ENCODE results near the gene REC114. TPM values are rescaled to one million over a fixed set of nuclear protein-coding genes. Genes with fewer than 3 reads are reported as not detected.

REC114 gene
- total and polyA plus RNA-seq, 2 of the 8 experiments (the other 6 are each of a cell fraction or from before 2014, with no cell fraction given) = 0.12 TPM; not detected in 1

- no peaks in the 10 kb centered on the region for H3K9me3 ChIP-seq (ENCODE audit: insufficient read depth in 2 of 2, low read depth in 1 of 2, low read length in 1 of 2)
- no peak overlapping the region for H4K91ac ChIP-seq (replicated peaks; ENCODE audit: insufficient read length, low read length)
- no peak overlapping the region for H3K4ac ChIP-seq (replicated peaks; ENCODE audit: insufficient read length, low read depth, low read length)
- H3K23me2 ChIP-seq (ENCODE audit: low read depth, low read length) = no peaks in the 10 kb centered on the region
- POLR2A ChIA-PET (ENCODE audit: partially characterized antibody) = no interaction called here
- FAIRE-seq = no peak
- DNase-seq (ENCODE audit: low read depth in 1 of 2, low spot score in 2 of 2) = no peak
- no peak overlapping the region for H2AFZ ChIP-seq (ENCODE audit: low read length)
- H3K23ac ChIP-seq (ENCODE audit: insufficient read length) = no peak overlapping the region
- H2AK5ac ChIP-seq (ENCODE audit: low read depth, low read length) = no peak overlapping the region
- no peak overlapping the region for H3K4me3 ChIP-seq (ENCODE audit: extremely low read depth in 1 of 4, insufficient read depth in 2 of 4, low read depth in 3 of 4, low read length in 4 of 4)
- no peak overlapping the region for H2BK20ac ChIP-seq (ENCODE audit: low read length)
- no peaks in the 10 kb centered on the region for H3K79me2 ChIP-seq (ENCODE audit: control insufficient read depth in 1 of 2, insufficient read depth in 2 of 2, low read length in 2 of 2)
- H3K79me1 ChIP-seq (ENCODE audit: low read depth, low read length) = no peaks in the 10 kb centered on the region
- H2BK120ac ChIP-seq (replicated peaks; ENCODE audit: low read depth, low read length) = no peak overlapping the region
- no peak overlapping the region for H3K27ac ChIP-seq (ENCODE audit: low read depth, low read length)
- H4K5ac ChIP-seq (ENCODE audit: insufficient read length, low read depth, low read length) = no peak overlapping the region
- no peak overlapping the region for H3K14ac ChIP-seq (ENCODE audit: insufficient read length)
- no peak overlapping the region for H2BK15ac ChIP-seq (ENCODE audit: low read length)
- H3K27me3 ChIP-seq (replicated peaks in 1 of 4; ENCODE audit: control insufficient read depth in 3 of 4, extremely low read depth in 1 of 4, insufficient read depth in 3 of 4, low read length in 3 of 4) = peaks cover 0 to 1% (median 0%) of the 10 kb centered on the region in 4 experiments; a peak in 1 of 7 replicates
- no peak overlapping the region for H3K4me2 ChIP-seq (ENCODE audit: insufficient read depth in 1 of 2, low read depth in 2 of 2, low read length in 2 of 2)
- 96% methylated on average over 10 of the region's 10 CpGs; no CpG with 5 or more reads in 1 of the 2 experiments for WGBS, 2 experiments (ENCODE audit: extremely low coverage in 1 of 2, insufficient coverage in 1 of 2, insufficient read length in 1 of 2, insufficient replicate concordance in 2 of 2, low coverage in 1 of 2, low lambda C conversion rate in 2 of 2, missing lambda C conversion rate in 1 of 2)
- H3K18ac ChIP-seq (ENCODE audit: extremely low read depth, low read length) = no peak overlapping the region
- H2BK5ac ChIP-seq (ENCODE audit: low read depth, low read length) = no peak overlapping the region
- H3K36me3 ChIP-seq (ENCODE audit: control insufficient read depth in 2 of 4, insufficient read depth in 4 of 4, low read length in 3 of 4) = no peaks in the 10 kb centered on the region
- H2BK12ac ChIP-seq (ENCODE audit: low read depth, low read length) = no peak overlapping the region
- no peaks in the 10 kb centered on the region for H4K20me1 ChIP-seq (replicated peaks in 1 of 2; ENCODE audit: control insufficient read depth in 1 of 2, insufficient read depth in 2 of 2, low read length in 2 of 2)
- H4K8ac ChIP-seq (ENCODE audit: extremely low read depth, insufficient read depth, low read length) = no peak overlapping the region
- H3K9ac ChIP-seq (replicated peaks in 1 of 4; ENCODE audit: extremely low read depth in 1 of 4, low read depth in 3 of 4, low read length in 3 of 4) = no peak overlapping the region
- CTCF ChIA-PET (ENCODE audit: partially characterized antibody) = interaction anchor here (0.7 to 2.0 kb wide), 2 partner anchors 74 to 553 kb away, joined by 3 to 5 read pairs; no protein-coding TSS in a partner anchor
- H3K4me1 ChIP-seq (replicated peaks in 1 of 4; ENCODE audit: control insufficient read depth in 3 of 4, insufficient read depth in 4 of 4, low read length in 3 of 4) = no peaks in the 10 kb centered on the region
- H3K56ac ChIP-seq (replicated peaks; ENCODE audit: insufficient read length, low read depth, low read length) = no peak overlapping the region
- TF ChIP-seq BACH1 (IDR thresholded peaks at IDR 0.05; ENCODE audit: low read length) (no peak), TAF7 (optimal IDR thresholded peaks at IDR 0.05; ENCODE audit: borderline replicate concordance, low read depth, low read length) (no peak), SP4 (IDR thresholded peaks at IDR 0.05; ENCODE audit: low read length) (no peak), ASH2L (IDR thresholded peaks at IDR 0.05; ENCODE audit: low read length) (no peak), HDAC2 (IDR thresholded peaks at IDR 0.05; ENCODE audit: borderline replicate concordance in 1 of 2, low read depth in 2 of 2, low read length in 2 of 2) (no peak), CEBPB (IDR thresholded peaks at IDR 0.05; ENCODE audit: low read depth, low read length) (no peak)
These were observed 95.7 kb downstream of the REC114 start for GRCh38 chr15:73538563-73539211.
